ENCODE results near the gene STX18. TPM values are rescaled to one million over a fixed set of nuclear protein-coding genes. Genes with fewer than 3 reads are reported as not detected.
"Not testable (repeated sequence)": the region's sequence is repeated elsewhere in the genome, so short reads cannot be mapped to it uniquely, and the experiment has no call there.

Gene STX18
- total RNA-seq (ENCODE audit: insufficient read depth, low replicate concordance) = 22.4 TPM

DNA sequence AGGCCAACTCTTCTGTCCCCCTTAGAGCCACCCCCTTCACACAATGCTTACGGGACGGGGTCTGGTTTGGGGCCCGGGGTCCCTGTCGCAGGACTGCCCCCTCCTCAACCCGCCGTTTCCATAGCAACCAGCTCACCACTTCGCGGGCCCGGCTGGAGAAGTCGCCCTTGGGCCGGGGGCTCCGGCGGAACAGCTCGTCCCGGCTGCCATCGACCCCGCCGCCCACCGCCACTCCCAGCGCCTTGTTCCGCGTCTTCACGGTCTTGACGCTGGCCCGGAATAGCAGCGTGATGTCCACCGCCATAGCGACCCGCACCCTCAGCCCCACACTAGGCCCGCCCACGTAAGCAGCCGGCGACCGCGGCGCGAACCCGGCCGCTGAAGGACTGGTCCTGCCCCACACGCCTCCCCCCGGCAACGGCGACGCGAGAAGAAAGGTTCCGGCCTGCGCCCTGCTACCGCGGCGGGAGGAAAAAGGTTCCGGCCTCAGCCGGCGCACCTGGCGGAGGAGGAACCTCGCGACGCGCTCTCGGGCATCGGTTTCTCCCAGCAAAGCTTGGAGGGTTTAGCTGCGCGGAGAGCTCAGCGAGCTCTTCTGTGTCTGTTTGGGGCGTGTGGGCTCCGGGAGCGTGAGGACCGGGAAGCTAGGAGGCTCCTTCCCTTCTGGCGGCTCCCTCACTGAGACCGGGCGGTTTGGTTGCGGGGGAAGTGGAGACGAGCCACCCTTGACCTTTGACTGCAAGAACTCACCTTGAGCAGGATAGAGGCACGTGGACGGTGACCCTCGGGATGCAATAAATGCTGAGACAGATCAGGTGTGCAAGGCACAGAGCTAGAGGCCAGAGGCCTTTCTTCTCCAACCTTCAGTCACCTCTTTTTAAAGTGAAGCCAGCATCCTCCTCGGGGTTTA lies at the start of gene STX18:
Gene STX18 (minus strand): TSS at position 388 of the 910 bp plus-strand sequence. CDS start 84 bp downstream, at position 304.
- DNase-seq (ENCODE audit: low spot score) = peak; percentile 87

DNA sequence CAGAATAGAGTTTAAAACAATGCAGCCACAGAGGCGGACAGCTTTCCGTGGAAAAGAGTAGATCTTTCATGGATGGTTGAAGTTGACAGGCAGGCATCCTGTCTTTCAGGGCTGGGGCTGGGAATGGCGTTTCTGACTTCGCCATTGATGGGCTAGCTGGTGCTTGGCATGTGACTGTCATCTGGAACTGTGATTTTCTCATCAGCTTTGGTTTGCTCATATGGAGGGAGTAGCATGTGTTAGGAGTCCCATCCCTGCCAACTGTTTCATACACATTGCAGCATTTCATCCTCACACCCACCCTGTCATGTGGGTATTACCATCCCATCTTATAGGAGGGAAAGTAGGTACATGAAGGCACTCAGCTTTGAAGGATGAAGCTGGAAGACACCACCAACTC lies 49.2 kb upstream of the STX18 start:
- no peak for DNase-seq (ENCODE audit: low spot score)

DNA sequence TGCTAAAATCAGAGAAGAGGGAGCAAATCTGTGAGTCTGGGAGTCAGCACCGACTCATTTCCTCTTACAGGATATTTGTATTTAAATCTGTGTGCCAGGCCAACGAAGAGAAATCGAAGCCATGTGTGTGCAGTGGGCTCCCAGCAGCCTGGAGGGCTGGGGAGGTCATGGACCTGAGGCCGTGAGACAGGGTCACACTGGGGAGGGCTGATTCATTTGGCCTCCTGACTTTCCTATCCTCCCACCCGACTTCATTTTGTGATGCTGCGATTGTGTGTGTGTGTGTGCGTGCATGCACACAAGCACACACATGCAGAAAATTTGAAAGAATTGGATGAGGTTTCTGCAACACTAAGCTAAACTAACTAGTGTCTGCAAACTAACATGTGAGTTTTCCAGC lies 48.7 kb upstream of the STX18 start:
- no peak for DNase-seq (ENCODE audit: low spot score)

DNA sequence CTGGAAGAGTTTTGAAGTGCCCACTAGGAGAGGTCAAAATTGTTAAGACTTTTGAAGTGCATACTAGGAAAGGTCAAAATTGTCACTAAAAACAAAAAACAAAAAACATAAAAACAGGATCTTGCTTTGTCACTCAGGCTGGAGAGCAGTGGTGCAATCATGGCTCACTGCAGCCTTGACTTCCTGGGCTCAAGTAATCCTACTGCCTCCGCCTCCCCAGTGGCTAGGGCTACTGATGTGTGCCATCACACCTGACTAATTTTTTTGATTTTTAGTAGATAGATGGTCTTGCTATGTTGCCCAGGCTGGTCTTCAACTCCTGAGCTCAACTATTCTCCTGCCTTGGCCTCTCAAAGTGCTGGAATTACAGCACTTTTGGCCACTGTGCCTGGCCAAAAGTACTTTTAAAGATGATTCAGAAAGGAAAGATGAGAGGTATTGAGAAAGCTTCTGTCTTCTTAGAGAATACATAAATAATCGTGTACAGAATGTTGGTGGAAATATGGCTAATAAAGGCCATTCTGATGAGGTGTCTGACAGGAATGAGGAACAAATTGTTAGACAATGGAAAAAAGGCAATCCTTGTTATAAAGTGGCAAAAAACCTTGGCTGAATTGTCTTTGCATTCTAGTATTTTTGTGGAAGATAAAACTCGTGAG lies 43.3 kb upstream of the STX18 start:
- no peak for DNase-seq (ENCODE audit: low spot score)

DNA sequence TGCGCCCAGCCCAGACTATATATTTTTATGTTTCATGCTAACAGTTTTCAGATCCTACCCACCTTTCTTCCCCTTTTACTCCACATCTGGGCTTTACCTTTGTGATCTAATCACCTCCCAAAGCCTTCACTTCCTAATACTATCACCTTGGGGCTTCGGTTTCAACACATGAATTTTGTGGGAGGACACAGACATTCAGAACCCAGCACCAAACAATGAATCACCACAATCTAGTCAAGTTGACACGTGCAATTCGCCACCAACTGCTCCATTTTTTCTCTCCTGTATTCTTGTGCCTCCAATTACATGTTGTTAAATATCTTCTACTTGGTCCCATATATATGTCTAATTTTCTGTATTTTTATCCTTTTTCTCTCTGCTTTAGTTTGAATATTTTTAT lies 41.8 kb upstream of the STX18 start:
- no peak for DNase-seq (ENCODE audit: low spot score)

DNA sequence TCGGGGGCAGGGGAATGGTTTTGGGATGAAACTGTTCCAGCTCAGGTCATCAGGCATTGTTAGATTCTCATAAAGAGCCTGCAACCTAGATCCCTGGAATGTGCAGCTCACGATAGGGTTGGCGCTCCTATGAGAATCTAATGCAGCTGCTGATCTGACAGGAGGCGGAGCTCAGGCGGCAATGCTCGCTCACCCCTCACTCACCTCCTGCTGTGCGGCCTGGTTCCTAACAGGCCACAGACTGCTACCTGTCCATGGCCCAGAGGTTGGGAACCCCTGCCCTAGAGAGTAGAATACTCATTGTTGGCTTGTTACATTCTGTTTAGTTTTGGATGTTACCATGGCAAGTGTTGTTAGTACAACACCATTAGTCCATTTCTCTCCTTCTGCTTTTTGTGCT lies 40.8 kb upstream of the STX18 start:
- no peak for DNase-seq (ENCODE audit: low spot score)

DNA sequence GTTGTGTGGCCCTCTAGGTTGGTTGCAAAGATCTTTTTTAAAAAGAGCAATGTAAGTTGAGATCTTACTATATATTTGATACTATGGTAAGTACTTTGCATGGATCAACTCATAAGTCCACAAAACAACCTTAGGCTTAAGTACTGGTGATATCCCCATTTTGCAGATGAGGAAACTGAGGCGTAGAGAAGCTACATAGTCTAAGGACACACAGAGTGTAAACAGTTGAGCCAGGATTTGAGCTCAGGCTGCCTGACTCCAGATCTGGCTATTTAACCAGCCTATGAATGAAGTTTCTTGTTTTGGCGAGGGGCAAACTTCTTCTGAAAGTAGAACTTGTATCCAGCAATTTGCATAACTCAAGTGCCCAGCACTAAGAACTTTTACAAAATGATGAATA lies 38.6 kb upstream of the STX18 start:
- DNase-seq (ENCODE audit: low spot score) = no peak

DNA sequence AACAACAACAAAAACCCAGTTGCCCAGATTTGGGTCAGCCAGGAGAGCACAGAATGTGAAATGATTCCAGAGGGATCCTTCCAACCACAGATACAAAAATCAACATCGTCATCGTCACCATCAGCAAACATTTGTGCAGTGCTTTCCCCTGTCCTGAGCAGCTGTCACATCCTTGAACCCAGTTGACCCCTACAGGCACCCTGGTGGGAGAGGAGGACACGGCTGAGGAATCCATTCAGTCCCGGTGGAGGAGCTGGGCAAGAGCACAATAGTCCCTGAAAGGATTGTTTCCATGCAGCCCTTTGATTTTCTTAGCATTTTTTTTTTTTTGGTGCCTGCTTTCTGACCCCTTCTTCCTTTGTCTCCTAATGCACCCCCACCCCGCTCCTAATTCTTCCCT lies 37.1 kb upstream of the STX18 start:
- DNase-seq (ENCODE audit: low spot score) = no peak

DNA sequence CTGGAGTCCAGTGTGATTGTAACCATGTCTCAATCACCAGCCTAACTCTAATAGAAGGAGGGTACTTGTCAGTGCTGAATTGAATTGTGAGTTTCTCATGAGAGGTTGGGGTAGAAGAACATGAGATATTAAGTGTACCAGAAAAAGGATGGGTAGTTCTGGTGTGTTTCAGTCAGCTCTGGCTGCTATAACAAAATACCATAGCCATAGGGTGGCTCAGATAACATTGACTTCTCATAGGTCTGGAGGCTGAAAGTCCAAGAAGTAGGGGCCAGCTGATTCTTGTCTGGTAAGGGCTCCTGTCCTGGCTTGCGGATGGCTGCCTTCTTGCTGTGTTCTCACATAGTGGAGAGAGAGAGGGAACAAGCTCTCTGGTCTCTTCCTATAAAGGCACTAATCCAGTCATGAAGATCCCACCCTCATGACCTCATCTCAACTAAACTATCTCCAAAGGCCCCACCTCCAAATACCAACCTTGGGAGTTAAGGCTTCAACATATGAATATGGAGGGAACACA lies 35.6 kb upstream of the STX18 start:
- no peak for DNase-seq (ENCODE audit: low spot score)

DNA sequence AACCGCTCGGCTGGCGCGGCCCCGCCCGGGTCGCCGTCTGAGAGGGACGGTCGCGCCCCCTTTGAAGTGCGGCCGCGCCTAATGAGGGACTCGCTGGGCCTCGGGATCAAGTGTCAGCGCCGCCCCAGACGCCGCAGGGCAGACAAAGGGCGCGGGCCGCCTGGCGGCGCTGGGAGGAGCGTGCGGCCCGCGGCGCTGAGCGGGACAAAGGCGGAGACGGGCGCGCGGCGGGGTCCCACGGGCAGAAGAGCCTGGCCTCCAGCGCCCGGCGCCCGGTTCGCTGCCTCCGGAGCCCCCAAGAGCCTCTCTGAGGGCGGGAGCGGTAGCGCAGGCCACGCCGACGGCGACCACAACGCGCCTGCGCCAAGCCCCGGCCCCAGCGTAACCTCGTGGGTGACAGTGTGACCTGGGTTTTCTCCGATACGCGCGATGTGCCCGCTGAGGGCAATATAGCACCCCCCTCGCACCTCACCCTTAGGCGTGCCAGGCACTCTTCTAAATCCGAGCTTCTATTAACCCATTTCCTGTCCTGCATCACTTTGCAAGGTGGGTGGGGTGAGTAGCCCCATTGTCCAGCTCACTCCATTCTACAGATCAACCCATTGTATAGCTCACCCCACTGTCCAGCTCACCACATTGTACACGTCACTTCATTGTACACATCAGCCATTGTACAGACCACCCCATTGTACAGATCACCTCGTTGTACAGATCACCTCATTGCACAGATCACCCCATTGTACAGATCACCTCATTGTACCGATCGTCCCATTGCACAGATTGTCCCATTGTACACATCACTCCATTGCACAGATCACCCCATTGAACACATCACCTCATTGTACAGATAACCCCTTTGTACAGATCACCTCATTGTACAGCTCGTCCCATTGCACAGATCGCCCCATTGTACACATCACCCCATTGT lies 33.7 kb upstream of the STX18 start:
- peak; percentile 63 for DNase-seq (ENCODE audit: low spot score)

DNA sequence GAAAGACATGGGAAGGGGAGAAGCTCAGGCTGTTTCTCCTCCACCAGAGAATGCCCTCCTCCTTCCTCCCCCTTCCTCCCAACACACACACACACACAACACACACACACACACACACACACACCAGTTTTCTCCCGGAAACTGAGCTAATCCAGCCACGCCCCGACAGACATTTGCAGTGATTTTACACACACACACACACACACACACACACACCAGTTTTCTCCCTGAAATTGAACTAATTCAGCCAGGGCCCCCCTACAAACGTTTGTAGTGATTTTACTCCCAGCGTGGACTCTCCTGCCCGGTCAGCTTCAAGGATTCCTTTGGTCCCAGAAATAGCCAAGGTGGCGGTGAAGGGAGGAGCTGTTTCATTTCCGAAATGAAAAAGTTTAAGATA lies 32.9 kb upstream of the STX18 start:
- peak; percentile 95 for DNase-seq (ENCODE audit: low spot score)

DNA sequence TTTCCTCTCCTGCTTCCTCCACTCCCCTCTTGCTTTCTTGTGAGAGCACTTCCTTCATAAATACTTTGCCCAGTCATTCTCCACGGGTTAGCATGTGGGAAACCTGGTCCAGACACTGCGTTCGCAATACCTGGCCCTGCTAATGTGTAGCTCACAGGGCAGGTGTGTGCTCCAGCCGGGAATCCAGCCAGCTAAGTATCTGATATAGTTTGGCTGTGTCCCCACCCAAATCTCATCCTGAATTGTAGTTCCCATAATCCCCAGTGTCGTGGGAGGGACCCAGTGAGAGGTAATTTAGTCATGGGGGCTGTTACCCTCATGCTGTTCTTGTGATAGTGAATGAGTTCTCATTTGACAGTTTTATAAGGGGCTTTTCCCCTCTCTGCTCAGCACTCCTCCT lies 32.2 kb upstream of the STX18 start:
- DNase-seq (ENCODE audit: low spot score) = no peak

DNA sequence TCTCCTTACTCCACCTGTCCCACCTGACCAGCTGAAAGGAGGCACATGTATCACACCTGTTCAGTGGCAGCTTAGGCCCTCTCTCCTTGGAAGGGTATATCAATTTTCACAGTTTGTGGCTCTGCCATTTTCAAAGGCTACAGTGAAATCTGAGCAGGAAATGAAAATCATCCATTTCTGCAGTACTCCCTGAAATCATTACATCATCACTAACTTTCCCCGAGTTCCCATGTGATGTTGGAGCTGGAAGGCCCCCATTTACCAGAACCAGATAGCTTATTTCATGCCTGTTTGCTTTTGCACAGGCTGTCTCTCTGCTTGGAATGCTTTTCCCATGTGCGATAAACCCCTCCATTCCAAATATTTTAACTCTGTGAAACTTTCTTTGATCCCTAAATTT lies 31.0 kb upstream of the STX18 start:
- DNase-seq (ENCODE audit: low spot score) = no peak

DNA sequence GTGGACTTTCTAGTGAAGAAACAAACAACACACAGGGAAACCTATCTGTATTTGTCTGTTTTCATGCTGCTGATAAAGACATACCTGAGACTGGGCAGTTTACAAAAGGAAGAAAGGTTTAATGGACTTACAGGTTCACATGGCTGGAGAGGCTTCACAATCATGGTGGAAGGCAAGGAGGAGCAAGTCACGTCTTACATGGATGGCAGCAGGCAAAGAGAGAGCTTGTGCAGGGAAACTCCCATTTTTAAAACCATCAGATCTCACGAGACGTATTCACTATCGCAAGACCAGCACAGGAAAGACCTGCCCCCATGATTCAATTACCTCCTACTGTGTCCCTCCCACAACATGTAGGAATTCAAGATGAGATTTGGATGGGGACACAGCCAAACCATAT lies 28.0 kb upstream of the STX18 start:
- not testable (repeated sequence) for DNase-seq (ENCODE audit: low spot score)

DNA sequence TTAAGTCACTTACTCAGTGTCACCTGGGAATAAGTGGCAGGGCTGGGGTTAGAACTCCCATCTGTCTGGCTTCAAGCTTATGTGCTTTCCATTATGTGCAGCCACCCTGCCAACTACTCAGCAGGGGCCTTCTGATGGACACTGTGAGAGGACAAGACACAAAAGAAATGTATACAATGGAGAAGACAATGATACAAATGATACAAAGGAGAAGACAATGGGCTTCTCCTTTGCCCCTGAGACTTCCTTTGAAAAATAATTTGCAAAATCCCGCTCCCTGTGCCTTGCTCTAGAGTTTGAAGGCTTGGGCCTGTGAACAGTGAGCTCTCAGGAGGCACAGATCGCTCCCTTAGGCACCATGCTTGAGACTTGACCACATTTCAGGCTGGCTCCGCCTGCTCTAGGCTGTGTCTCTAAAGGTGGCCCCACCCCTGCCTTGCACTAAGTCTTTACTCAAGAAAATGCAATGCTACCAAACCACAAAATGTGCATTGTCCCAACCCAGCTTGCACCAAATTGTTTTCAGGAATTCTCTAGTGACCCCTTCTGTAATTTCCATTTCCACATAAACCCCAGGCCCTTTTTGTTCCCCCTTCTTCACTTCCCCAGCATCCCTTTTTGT lies 27.1 kb upstream of the STX18 start:
- no peak for DNase-seq (ENCODE audit: low spot score)

DNA sequence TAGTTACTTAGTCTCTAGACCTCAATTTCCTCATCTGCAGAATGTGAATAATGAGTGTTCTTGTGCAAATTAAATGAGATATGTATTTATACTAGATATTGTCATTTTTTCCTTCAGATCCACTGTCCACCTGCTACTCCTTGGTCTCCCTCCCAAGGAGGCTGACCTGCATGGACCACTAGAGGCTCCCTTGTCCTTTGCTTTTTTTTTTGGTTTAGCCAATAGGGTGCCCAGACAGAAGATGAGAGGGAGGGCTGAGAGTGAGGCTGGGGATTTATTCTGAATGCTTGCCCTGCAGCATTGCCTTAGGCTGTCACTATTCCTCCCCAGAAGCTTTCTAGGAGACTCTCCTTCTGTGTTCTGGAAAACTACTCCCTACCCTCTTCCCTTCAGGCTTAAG lies 24.5 kb upstream of the STX18 start:
- not testable (repeated sequence) for DNase-seq (ENCODE audit: low spot score)

DNA sequence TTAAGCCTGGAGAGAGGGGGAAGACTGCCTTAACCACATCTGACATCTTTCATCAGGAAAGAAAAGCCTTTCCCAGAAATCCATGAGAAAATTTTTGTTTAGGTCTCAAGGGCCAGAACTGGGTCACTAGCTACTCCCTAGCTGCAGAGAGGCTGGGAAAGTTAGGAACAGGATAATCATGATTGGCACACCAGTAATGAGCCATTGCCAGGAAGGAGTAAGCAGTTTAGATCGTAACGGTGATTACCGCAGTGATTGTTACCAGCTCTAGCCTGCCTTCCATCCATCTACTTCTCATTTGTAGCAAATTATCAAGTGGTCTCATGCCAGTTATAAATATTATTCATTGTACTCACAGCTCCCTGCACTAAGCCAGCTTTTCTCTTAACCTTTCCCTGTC lies 22.7 kb upstream of the STX18 start:
- no peak for DNase-seq (ENCODE audit: low spot score)

DNA sequence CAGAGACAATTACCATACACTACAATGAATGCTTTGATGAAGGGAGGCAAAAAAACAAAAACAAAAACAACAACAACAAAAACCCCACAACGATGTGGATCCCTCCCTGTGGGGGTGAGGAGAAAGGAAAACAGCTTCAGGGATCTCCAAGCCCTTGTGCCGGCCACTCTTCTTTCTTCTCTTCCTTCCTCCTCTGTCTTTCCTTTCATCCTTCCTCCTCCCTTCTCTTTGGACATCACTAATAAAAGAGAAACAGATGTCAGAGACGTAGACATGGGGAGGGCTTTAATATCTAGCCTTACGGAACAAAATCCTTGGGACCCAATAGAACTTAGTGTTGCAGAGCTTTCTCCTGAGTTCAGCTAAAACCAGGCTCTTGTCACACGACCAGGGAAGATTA lies 18.8 kb upstream of the STX18 start:
- peak; percentile 27 for DNase-seq (ENCODE audit: low spot score)

DNA sequence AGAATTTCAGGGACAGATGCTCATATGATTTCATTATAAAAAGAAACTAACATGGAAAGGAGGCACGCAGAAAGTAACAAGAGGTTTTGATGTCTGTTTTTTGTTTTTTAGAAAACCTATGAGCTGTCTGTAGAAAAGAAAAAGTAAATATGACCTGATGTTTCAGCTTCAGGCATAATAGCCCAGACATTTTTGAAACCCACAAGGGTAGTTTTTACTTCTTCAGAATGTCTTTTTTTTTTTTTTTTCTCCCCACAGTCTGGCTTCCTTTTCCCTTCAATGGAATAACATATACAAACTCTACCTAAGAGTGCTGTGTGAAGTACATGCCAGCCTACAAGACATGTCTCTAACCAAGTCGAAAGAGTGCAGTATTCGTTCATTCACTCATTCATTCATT lies 18.3 kb upstream of the STX18 start:
- DNase-seq (ENCODE audit: low spot score) = no peak

DNA sequence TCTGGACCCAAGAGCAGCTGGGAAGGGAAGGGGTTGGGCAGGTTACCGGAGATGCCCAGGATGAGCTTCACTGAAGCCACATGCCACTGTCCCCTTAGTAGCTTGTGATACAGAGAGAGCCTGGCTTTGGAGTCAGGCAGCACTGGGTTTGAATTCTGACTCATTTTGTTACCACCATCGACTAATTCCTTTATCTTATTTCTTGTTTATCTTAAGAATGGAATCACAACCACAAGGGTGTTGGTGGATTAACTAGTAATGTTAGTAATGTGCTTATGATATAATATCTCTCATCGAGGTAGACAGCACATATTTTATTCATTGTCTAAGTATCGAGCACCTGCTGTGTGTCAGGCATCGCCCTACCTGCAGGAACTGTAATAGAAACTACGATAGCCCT lies 17.7 kb upstream of the STX18 start:
- DNase-seq (ENCODE audit: low spot score) = no peak

DNA sequence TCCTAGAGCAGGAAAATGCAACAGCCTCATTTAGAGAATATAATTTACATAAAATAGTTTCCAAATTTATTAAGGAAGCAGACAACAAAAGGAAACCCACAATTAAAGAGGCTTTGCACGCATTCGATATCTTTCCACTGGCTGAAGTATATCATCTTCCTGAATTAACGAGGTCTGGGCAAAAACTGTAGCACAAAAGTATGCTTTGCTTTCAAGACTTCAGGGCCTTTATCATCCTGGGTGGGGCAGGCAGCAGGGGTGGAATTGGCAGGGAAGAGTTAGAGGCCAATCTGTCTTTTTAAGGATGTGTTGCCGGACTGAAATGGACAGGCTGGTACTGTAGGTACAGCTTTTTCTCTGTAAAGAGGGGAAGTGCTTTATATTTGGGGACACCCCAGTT lies 17.0 kb upstream of the STX18 start:
- DNase-seq (ENCODE audit: low spot score) = peak; percentile 27

All from umbilical cord (tissue), 2 donors.